ENCODE data around the gene MYL6.

DNA sequence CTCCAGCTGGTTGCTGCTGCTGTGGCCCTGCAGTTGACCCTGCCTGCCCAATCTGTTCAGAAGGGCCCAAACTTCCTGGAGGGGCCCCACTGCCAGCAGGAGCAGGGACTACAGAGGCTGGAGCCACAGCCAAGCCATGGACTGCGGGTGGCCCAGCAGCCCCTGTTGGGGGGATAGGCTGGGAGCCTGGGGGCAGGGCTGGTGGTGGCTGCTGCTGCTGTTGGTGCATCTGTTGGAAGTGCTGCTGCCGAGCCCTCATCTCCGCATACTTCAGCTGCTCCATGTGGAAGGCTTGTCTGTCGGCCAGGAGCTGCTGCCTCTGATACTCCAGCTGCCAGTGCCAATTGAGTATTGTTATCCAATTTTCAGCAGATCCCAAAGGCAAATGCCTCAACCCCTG is 7.2 kb downstream of the MYL6 start:
- TF ChIP-seq FOXA1 (IDR thresholded peaks at IDR 0.05; ENCODE audit: borderline replicate concordance) (no peak), BRF1 (IDR thresholded peaks at IDR 0.05; ENCODE audit: borderline replicate concordance, extremely low read depth, insufficient read length) (no peak), FOXM1 (IDR thresholded peaks at IDR 0.05; ENCODE audit: low read depth) (no peak), FOXM1 (CRISPR knock-in tag; IDR thresholded peaks at IDR 0.05; ENCODE audit: low read depth) (no peak), CCNT2 (IDR thresholded peaks at IDR 0.05; ENCODE audit: borderline replicate concordance, extremely low read depth, insufficient read length, low read depth, low read length) (no peak), NRF1 (conservative IDR thresholded peaks at IDR 0.05 in 1 of 2, IDR thresholded peaks at IDR 0.05 in 1 of 2) (no peak)
- TF ChIP-seq, protein P1, sequence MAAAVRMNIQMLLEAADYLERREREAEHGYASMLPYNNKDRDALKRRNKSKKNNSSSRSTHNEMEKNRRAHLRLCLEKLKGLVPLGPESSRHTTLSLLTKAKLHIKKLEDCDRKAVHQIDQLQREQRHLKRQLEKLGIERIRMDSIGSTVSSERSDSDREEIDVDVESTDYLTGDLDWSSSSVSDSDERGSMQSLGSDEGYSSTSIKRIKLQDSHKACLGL (CRISPR knock-in tag; IDR thresholded peaks at IDR 0.05; ENCODE audit: borderline replicate concordance, poor library complexity, severe bottlenecking): no peak
- TF ChIP-seq, protein P2, sequence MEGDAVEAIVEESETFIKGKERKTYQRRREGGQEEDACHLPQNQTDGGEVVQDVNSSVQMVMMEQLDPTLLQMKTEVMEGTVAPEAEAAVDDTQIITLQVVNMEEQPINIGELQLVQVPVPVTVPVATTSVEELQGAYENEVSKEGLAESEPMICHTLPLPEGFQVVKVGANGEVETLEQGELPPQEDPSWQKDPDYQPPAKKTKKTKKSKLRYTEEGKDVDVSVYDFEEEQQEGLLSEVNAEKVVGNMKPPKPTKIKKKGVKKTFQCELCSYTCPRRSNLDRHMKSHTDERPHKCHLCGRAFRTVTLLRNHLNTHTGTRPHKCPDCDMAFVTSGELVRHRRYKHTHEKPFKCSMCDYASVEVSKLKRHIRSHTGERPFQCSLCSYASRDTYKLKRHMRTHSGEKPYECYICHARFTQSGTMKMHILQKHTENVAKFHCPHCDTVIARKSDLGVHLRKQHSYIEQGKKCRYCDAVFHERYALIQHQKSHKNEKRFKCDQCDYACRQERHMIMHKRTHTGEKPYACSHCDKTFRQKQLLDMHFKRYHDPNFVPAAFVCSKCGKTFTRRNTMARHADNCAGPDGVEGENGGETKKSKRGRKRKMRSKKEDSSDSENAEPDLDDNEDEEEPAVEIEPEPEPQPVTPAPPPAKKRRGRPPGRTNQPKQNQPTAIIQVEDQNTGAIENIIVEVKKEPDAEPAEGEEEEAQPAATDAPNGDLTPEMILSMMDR (IDR thresholded peaks at IDR 0.05 in 2 of 3, conservative IDR thresholded peaks at IDR 0.05 in 1 of 3; ENCODE audit: insufficient read depth in 2 of 3, low read depth in 1 of 3, low read length in 3 of 3): no peak

Measured in K562 (cell line).